Measurements from ENCODE around the gene ATP6V1F.

DNA sequence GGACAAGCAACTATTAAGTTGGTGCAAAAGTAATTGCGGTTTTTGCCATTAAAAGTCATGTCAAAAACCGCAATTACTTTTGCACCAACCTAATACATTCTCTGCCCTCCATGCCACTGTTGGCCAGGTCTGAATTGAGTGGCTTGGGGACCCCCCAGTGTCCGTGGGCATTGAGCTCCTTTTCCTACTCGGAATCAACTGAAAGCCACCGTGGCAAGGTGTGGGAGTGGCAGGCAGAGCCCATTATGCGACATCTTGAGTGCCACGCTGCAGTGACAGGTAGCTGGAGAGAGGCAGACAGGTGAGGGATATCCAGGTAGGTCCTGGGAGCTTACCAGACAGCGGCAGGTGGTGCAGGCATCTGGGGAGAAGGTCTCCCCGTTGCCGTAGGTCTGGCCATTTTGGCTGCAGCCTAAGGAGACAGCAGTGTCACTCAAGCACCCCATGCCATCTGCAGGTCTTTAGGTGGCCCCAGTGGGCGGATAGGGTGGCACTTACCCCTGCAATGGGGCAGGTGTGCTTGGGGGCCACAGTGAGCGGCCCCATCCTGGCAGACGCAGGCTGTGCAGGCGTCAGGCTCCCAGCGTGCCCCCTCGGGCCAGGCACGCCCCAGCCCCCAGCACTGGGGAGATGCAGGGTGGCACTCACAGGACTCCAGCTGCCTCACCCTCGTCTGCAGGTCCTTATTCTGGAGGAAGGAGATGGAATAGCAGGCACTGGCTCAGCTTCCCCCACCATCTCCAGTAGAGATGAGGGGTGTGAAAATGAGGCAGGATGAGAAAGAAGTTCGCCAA lies 44.3 kb downstream of the ATP6V1F start:
- TF ChIP-seq, protein P1, sequence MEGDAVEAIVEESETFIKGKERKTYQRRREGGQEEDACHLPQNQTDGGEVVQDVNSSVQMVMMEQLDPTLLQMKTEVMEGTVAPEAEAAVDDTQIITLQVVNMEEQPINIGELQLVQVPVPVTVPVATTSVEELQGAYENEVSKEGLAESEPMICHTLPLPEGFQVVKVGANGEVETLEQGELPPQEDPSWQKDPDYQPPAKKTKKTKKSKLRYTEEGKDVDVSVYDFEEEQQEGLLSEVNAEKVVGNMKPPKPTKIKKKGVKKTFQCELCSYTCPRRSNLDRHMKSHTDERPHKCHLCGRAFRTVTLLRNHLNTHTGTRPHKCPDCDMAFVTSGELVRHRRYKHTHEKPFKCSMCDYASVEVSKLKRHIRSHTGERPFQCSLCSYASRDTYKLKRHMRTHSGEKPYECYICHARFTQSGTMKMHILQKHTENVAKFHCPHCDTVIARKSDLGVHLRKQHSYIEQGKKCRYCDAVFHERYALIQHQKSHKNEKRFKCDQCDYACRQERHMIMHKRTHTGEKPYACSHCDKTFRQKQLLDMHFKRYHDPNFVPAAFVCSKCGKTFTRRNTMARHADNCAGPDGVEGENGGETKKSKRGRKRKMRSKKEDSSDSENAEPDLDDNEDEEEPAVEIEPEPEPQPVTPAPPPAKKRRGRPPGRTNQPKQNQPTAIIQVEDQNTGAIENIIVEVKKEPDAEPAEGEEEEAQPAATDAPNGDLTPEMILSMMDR (optimal IDR thresholded peaks at IDR 0.05 in 1 of 3, IDR thresholded peaks at IDR 0.05 in 1 of 3, conservative IDR thresholded peaks at IDR 0.05 in 1 of 3; ENCODE audit: extremely low read depth in 1 of 3, insufficient read depth in 2 of 3, low read length in 3 of 3) = no peak
- TF ChIP-seq EZH2 (IDR thresholded peaks at IDR 0.05; ENCODE audit: low read length) = no peak
